ENCODE measurements around the gene UBAP1L.
"Not testable (repeated sequence)": the region's sequence is repeated elsewhere in the genome, so short reads cannot be mapped to it uniquely, and the experiment has no call there.

UBAP1L gene

DNA sequence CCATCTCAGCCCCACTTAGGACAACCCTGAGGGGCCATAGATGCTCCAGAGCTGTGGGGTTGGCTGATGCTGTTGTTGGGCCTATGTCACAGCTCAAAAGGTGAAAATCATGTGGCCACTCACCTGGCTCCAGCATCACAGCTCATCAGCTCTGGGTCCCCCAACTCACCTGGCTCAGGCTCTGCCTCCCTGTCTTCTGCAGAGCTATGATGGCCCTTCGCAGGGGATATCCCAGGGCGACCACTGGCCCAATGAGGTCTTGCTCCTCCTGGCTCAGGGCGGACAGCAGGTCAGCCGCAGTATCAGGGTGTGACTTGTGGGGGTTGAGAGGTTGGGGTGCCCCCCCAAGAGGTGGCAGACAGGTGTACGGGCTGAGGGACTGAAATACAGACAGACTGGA lies 15.7 kb downstream of the UBAP1L start:
- DNase-seq = no peak

DNA sequence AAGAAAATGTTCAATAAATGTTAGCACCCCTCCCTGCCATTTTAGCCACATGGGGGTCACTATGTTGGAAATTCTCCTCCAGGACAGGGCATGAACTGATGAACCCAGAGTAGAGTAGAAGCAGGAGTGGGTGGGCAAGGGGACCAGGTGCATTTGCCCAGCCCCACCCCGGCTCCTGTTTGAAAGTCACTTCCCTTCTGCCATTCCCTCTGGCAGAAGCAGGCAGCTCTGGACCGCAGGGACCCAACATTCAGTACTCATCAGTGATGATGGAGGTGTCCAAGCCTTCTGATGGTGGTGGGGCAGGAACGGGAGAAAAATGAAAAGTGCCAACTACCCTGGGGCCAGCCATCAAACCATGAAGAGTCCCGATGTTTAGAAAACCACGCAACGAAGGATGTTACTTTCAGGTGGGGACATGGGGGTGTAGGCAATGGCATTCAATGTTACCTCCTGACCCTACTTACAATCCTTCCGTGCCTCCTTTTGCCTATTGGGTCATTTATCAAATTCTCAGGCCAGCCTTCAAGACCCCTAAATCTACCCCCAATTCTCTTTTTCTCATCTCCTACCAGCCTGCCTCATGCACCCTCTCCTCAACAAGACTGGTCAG lies 17.2 kb downstream of the UBAP1L start:
- no peak for DNase-seq

DNA sequence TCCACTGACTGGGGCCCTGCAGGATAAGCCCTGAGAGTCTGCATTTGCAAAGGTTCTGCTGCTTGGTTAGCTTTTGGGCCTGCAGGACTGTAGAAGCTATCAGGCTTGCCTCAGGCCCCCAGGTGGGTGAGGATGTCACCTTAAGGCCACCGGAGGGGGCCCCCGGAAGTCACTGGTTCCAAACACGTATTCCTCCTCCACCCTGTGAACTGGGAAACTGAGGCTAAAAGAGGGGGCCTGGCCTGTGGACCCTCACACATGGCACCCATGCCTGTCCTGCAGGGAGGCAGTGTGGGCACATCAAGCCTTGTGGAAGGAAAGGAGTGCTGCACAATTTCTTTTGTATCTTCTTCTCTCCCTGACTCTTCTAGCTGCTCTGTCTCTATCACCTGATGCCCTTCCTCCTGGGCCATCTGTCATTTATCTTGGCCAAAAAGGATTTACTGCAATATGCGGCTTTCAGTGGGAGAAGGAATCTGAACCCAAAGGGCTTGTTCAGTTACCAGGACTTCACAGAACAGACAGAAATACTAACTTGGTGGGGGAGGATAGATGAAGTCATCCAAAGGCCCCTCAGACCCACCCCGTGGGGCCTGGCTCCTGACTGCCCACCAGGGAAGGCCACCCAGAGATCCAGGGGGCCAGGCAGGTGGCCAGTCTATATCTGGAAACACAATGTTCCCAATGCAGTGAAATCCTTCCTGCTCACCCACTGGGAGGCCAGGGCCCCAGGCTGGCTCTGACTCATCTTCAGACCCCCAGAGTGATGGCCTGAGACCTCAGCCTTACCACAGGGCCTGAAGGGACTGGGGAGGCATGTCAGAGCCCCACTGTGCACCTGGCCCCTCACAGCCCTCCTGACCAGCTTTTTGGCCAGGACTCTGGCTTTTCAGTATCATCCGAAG lies 18.3 kb downstream of the UBAP1L start:
- DNase-seq = no peak

DNA sequence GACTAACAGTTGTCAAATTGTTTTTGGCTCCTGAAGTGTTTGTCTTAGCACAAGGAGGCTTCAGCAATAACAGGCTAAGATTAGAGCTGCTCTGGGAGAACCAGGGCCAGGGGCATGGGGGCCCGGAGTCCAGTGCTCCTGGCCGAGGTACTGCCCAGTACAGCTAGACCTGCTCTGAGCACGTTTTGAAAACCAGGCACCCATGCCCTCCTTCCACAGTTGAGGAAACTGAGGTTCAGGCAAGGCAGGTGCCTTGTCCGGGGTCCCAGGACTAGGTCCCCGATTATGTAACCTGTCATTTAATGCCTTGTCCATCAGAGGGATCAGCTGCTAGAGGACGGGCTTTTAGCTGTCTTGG lies 19.3 kb downstream of the UBAP1L start:
- no peak for DNase-seq

DNA sequence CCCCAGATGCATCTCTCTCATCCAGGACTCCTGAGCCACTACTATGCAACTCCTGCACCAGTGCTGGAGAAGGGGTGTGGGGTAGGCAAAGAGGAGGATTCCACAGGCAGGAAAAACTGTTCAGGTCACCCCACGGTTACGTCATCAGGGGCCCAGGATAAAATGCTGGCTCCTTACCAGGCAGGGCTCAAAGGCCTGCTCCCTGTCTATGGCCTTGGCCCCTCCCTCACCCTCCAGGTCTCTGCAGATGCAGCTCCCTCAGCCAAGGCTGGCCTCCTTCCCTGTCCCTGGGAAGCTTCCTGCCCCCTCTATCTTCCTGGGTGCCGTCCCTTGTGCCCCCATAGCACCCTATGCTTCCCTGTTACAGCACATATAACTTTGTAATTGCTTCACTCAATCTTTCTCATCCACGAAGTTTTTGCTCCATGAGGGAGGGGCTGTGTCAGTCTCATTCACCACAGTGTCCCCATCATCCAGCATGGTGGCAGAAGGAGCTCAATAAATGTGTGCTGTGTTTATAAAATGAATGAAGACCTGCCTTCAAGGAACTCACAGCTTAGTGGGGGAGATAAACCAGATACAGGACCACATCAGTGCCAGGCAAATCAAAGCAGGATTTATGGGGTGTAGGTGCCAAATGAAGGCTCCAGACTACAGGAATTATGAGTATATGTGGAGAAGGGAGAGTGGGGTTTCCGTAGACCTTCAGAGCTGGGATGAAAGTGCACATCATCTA lies 19.8 kb downstream of the UBAP1L start:
- DNase-seq = no peak

DNA sequence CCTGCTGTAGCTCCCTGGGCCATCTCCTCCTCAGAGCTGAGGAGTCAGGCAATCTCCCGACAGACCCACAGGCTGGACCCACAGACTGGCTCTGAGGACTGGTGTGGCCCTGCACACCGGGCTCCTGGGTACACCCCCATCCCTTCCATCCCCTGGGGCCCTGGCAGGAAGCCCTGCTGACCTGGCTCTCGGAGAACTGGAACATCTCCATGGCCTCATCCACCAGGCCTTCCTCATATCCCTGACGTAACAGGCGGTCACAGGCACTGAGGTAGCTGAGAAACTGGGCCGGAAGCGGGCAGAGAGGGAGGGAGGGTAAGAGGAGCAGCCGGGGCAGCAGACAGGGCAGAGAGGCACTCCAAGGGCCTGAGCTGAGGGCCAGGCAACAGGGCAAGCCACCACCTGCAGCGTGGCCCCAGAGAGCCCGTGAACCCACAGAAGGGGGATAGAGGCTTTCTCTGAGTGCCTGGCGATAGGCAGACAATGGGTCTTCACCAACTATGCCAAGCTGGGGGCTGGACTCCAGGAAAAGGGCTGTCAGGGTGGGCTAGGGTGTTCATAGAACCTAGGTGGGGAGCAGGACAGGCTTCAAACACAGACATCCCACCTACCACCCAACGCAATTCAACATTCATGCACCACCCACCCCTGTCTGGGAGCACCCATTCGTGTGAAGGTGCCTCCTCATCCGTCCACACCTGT lies 20.6 kb downstream of the UBAP1L start:
- no peak for DNase-seq

DNA sequence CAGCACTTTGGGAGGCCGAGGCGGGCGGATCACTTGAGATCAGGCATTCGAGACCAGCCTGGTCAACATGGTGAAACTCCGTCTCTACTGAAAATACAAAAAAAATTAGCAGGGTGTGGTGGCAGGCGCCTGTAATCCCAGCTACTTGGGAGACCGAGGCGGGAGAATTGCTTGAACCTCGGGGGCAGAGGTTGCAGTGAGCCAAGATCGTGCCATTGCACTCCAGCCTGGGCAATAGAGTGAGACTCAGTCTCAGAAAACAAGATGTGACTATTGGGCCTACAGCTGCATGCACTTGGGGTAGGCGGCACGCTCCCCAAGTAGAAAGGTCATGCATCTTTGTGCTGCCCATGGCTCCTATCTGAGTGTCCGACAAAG lies 21.2 kb downstream of the UBAP1L start:
- not testable (repeated sequence) for DNase-seq

DNA sequence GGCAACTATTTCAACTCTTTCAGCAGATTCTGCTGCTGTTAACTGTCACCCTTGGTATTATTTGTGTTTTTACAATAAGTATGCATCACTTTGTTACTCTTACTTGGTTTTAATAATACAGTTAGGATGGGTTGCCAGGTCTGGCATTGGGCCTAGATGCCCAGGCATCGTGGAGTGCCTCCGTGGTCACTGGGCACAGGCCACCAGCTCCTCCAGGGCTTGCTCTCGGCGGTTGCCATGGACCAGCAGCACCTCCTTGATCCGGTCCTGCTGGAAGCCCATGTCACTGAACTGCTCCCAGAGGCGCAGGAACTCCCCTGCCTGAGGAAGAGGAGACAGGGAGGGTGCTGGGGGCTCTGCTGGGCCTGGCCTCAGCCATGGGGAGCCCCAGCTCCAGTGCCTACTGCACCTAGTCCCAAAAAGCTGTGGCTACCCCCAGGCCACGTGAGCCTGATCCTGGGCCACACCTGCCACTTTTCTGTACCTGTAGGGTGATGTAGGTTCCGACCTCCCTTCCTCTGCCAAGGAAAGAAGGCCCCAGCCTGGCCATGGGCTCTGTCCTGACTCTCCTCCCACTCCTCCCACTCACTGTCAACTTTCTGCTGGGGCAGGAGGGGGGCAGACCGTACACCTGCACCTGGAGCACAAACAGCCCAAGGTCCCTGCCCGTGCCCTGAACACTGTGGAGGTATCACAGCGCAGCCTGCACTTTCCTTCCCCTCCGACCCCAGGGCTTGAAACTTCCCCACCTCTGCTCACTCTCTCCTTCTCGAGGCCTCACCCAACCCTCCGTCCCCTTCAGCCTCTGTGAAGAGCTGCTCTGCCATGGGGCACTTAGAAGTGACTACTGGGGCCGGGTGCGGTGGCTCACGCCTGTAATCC lies 21.8 kb downstream of the UBAP1L start:
- DNase-seq = no peak

DNA sequence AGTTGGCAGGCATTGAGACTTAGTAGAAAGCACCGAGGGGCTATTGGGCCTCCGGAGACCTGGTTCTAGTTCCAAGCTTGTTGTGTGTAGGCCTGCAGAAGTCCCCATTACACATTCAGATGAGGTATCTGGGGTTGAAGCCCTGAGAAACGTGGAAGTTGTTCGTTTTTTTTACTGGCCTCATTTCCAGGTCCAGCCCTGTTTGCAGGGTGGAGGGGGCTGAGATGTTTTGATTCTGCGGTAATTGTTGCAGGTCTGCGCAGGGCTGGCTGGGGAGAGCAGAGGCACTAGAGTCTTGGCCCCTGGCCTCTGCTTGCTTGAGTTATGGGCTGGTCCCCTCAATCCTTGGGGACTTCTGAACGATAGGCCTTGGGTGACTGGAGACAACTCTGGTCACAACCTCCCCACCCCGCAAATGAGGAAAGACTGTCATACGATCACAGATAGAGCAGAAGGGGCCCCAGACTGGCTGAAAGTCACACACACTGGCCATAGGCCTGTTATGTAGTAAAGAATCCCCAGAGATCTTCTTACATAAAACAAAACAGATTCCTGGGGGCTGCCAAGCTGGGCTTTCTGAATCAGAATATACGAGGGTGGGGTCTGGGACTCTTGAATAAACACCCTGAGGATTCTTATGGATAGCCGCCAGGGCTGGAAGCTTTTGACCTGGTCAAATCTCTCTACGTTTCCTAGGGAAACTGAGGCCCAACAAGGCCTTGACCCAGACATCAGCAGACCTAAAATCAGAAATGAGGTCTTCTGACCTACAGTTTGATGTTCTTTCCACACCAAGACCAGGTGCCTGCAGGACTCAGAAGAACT lies 22.8 kb downstream of the UBAP1L start:
- DNase-seq = no peak

DNA sequence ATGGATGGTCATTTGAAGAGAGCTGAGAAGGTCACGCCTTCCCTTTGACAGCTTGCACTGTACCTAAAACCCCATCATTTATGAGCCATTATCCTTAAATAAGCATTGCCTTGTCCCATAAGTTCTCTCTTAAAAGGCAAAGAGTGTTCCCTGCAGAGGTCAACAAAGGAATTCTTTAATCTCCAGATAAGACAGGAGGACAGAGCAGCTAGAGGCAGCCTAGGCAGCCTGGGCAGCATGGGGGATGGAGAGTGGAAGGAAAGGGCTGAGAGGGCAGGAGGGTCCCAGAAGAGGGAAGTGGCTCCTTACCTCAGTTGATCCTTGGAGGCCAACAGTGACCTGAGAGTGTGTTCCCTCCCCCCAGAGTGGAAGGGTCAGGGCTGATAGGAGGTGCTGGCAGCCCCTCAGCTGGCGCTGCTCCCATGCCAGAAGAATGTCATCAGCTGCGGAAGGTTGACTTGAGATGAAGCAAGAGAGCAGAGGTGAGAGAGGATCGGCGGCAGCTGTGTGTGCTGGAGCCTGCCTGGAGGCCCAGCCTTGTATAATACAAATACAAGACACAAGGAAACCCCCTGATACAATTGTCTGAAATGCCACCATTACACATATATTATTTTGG lies 25.7 kb downstream of the UBAP1L start:
- DNase-seq = no peak

DNA sequence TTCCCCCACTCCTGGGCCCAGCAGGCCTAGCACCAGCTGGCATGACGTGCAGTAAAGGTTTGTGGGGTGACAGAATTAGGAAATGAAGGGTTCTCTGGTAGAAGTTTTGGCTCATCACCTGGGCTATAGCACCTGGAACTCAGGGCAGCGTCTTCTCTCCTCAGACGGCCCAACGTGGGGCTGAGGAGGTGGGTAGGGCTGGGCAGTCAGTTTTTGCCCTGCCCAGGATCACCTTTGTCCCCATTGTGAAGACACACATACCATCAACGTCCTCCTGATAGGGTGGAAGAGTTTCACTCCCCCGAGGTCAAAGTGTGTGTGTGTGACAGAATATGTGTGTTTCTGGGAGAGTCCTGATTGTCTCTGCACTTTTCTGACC lies 26.4 kb downstream of the UBAP1L start:
- no peak for DNase-seq

DNA sequence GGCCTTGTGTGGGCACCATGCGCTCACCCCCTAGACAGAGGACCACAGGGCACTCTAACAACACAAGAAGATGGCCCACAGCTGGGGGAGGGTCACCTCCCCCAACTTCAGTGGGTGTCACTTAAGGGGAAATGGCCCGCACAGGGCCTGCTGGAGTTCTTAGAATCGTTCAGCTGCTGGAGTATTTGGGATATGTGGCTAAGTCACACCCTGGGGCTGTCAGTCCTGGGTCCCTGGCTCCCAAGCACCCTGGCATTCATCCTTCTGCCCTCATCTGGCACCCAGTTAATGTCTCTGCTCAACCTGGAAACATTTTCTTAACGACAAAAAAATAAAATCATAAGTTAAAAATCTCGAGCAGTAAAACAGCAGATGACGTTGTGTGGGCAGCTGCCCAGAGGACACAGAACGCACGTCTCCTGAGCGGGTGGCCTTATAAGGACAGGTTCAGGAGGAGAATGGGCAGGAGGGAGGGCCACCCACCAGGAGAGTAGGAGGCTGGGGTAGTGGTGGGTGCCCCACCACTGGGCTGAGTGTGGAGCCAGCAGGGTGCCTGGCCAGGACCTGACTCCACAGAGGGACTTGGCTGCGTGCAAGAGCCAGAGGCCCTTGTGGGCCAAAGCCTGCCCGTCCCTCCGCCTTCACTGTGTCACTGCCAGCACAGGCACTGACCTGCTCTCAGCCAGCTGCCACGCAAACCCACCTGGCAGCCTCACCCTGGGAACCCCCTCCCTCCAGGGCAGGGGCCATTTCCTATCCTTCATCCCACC lies 26.9 kb downstream of the UBAP1L start:
- DNase-seq = no peak

DNA sequence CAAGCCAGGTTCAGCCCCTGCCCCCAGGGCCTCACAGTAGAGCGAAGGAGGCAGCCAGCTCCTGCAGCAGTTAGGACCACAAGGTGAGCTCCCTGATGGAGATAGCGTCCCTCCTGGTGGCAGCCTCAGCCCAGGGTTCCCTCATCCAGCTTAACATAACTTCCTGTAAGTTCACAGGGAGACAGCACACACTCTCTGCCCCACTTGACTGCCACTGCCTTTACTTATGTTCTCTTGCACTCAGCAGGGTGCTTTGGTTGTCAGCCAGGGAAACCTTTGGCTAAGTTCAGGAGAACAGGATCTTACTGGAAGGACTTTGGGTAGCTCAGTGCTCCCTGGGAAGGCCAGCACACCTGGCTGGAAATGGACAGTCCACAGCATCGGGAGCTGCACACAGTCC lies 27.6 kb downstream of the UBAP1L start:
- DNase-seq = no peak

DNA sequence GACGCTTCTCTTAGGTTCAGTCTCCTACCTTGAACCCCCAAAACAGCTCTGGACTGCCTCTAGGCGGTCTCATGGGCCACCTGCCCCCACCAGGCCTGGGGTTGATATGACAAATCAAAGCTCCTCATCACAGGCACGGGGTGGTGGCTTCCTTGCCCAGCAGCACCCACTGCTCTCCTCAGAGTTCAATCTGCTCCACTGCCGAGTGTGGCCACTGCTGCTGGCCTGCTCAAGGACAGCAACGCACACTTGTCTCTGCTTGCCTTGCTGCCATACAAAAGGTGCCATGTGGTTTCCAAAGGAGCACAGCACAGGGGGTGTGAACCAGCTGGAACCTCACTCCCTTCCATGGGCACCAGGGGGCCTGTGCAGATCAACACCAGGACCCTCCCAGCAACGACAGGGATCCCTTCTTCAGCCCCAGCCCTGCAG lies 28.3 kb downstream of the UBAP1L start:
- DNase-seq = no peak

DNA sequence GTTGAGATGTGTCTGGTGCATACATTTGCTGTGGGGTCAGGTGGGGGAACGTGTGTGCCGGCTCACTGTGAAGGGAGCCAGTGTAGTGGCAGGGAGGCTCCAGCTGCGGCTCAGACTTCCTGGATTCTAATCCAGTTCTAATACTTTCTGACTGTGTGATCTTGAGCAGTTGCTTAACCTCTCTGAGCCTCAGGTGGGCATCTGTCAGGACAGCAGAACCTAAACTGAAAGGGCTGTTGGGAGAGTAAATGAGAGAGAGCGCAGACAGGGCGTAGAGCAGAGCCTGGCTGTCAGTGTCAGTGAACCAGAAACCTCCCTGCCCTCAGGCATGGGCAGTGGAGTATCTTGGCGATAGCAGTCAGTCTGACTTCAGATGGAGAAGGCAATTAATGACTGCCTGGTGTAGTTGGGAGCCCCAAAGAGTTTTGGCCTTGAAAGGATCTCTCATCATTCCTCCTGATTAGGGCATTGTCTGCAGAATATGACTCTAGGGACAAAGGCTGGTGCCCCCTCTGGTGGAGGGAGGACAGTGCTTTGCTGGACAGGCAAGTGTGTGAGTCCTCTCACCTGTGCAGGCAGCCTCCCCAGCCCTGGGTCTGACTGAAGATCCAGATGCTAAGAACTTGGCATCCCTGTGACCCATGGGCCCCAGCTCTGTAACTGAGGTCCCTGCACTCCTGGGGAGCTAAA lies 28.9 kb downstream of the UBAP1L start:
- no peak for DNase-seq

DNA sequence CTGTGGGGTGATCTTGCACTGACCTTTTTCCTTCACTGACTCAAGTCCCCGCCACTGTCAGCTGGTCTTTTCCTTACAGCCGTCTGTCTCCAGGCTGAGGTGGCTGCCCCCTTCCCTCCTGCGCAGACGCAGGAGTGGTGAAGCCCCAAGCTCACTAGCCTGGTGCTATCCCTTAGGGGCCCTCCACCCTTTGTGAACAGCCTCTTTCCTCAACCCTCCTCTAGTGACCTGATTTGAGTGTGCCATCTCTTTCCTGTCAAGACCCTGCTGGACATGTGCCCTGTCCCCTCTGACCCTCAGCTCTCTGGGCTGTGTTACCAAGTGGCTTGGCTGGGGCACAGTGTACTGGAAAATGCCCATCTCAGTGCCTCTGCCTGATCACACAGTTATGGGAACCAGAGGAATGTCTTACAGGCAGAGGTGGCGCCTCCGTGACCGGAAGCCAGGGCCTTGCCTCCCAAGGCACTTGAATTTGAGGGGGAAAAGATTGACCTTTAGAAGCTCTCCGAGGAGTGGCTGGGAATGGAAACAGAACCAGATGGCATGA lies 29.7 kb downstream of the UBAP1L start:
- no peak for DNase-seq

DNA sequence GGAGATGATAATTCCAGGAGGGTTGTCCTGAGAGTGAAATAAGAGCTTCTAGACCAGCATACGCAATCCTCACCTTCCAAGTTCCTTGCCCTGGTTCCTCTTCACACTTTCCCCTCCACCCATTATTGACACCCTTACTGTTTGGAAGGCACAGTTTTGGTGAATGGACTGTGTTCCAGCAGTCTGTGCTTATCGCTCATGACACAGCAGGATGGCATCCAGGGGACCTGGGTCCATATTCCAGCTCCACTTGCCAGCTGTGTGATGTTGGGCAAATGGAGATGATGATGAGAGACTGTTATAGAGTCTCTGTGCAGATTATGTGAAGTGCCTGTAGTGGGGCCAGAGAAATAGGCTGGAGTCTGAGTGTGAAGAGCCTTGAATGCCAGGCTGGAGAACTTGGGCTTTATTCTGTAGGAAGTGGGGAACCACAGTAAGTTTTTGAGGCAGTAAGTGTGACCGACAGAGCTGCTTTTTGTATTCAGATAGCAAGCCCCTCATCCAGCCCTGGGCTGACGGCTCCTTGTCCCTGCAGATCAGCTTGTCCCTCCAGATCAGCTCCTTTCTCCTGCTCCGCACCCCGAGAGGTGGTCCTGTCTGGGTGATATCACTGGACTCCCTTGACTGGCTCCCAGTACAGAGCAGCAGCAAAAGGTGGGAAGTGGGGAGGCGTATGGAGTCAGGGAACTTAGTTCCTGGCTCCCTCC lies 30.3 kb downstream of the UBAP1L start:
- DNase-seq = no peak

DNA sequence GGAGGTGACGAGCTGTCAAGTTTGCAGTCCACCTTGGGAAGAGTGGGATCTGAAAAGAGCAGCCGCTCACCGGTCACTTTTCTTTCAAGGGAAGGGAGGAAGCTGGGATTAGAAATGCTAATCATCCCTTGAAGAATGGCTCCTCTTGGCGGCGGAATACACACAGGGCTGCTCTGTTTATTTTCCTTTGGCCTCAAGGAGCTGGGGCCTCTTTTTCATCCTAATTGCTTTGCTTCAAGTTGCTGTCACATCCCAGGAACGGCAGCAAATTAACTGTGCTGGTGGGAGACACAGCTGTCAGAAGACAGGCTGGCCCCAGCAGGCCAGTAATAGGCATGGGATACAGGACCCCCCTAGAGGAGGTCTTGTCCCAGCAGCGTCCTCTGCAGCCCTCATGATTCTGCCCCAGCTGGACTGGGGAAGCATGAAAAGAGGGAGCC lies 31.7 kb downstream of the UBAP1L start:
- no peak for DNase-seq
